Measurements from ENCODE around the gene INIP.

INIP gene

GRCh38 chr9:112717661-112718331, at the start of gene INIP:
Gene INIP, minus strand, starts transcription at chr9:112718117. Its CDS starts 1,632 bp downstream, at chr9:112716485.
- DNase-seq = peak; percentile 87

GRCh38 chr9:112765281-112765680, 47.4 kb upstream of the INIP start:
- DNase-seq = no peak

GRCh38 chr9:112764837-112765236, 46.9 kb upstream of the INIP start:
- peak; percentile 45 for DNase-seq

- DNase-seq = peak; percentile 62
These were observed 46.4 kb upstream of the INIP start for GRCh38 chr9:112764344-112764743.

- no peak for DNase-seq
These were observed 45.0 kb upstream of the INIP start for GRCh38 chr9:112762726-112763518.

- DNase-seq = no peak
These were observed 44.2 kb upstream of the INIP start for GRCh38 chr9:112761912-112762655.

- no peak for DNase-seq
These were observed 42.9 kb upstream of the INIP start for GRCh38 chr9:112760821-112761220.

- DNase-seq = no peak
These were observed 40.0 kb upstream of the INIP start for GRCh38 chr9:112757940-112758339.

- DNase-seq = no peak
These were observed 39.5 kb upstream of the INIP start for GRCh38 chr9:112757282-112757883.

GRCh38 chr9:112755675-112756074, 37.8 kb upstream of the INIP start:
- no peak for DNase-seq

GRCh38 chr9:112755016-112755427, 37.1 kb upstream of the INIP start:
- no peak for DNase-seq

GRCh38 chr9:112754578-112754977, 36.7 kb upstream of the INIP start:
- DNase-seq = no peak

- peak; percentile 16 for DNase-seq
These were observed 35.8 kb upstream of the INIP start for GRCh38 chr9:112753725-112754124.

- no peak for DNase-seq
These were observed 34.6 kb upstream of the INIP start for GRCh38 chr9:112752334-112753125.

GRCh38 chr9:112751056-112751795, 33.3 kb upstream of the INIP start:
- peak; percentile 32 for DNase-seq

- DNase-seq = no peak
These were observed 32.8 kb upstream of the INIP start for GRCh38 chr9:112750764-112751055.

GRCh38 chr9:112750016-112750763, 32.3 kb upstream of the INIP start, which contains the start of gene SNX30:
Gene SNX30, plus strand, starts transcription at chr9:112750760. Its CDS starts 242 bp downstream, at chr9:112751002.
- peak; percentile 33 for DNase-seq

GRCh38 chr9:112747094-112747493, 29.2 kb upstream of the INIP start:
- DNase-seq = no peak

GRCh38 chr9:112744177-112744576, 26.3 kb upstream of the INIP start:
- no peak for DNase-seq

GRCh38 chr9:112743216-112743836, 25.4 kb upstream of the INIP start:
- DNase-seq = no peak
